ENCODE data around the gene GABRA4.

The GABRA4 gene

GRCh38 chr4:46977245-46977644 is 16.1 kb downstream of the GABRA4 start:
- DNase-seq = no peak

DNA sequence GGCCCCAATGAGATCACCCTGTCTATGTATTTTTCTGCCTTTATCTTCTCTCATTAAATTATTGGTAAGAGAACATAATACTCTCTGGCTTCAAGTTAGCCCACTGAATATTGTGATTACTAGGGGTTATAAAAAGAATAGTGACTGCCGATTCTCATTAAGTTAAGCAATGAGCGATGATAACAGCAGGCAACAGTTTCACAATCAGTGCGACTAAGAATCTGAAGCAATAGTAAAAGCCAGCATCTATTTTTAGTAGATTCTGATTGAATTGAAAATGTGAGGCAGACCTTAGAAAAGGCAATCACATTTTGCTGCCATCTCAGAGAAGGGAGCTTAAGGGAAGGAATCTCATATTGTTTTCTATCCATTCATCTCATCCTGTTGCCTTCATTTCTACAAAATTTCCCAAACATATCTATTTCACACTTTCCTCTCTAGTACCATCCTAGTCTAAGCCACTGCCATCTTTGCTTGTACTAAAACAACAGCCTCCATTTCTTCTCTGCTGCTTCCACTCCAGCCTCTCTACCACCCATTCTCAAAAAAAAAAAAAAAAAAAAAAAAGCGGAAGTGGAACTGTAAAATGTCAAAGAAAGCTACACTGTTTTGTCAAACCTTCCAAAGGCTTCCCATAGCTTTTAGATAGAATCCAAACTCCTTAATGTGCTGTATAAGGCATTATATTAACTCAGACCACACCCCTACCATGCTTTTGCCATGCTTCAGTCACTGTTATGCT is 17.4 kb downstream of the GABRA4 start:
- no peak for DNase-seq

GRCh38 chr4:46974891-46975543 is 18.4 kb downstream of the GABRA4 start:
- no peak for DNase-seq

DNA sequence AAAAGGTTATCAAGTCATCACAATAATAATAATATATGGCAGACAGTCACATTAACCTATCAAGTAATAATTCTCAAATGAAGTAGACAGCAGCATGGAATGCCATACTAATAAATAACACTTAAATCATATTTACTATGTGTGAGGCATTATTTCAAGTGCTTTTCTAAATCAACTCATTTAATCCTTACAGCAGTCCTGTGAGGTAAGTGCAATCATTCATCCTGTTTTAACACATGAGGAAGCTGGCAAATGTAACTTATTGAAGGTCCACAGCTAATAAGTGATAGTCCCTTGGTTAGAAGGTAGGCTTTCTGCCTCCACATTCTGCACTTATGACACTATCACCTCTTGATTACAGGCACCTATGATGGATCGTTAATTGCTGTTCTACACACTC is 24.5 kb downstream of the GABRA4 start:
- DNase-seq = no peak

- DNase-seq = no peak
These were observed 25.8 kb downstream of the GABRA4 start for GRCh38 chr4:46967631-46968030.

- DNase-seq = no peak
These were observed 34.5 kb downstream of the GABRA4 start for GRCh38 chr4:46958742-46959488.

DNA sequence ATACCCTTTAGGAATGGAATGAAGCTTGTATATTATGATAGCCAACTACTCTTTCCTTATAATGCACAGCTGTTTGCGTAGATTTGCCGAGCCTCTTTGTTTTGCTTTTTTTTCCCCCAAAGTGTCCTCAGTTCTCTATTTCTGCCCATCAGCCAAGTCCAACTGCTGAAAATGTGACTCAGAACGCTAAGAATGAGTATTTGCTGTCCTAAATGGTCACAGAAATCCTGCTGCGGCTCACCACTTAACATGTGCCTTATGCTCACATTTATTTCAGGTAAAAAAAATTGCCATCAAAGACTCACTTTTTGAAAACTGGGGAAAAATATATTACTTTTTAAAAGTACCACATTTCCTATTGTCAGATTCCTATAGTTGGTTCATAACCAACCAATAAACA is 36.9 kb downstream of the GABRA4 start:
- no peak for DNase-seq

DNA sequence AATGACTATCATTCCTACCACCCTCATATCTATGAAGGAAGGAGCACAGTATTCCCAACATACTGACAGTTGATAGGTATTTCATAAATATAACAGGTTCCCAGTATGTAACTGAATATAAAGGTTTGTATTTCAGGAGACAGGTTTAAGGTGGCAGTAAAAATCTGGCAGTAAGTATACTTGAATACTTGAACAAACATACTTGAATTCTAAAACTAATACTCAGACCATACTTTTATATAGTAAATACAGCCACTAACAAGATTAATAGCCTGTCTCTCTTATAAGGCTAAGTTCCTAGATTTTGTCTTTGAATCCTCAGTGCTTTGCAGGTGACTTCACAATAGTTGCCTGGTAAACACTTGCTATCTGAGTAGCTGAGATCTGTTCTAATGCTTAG is 37.8 kb downstream of the GABRA4 start:
- no peak for DNase-seq

DNA sequence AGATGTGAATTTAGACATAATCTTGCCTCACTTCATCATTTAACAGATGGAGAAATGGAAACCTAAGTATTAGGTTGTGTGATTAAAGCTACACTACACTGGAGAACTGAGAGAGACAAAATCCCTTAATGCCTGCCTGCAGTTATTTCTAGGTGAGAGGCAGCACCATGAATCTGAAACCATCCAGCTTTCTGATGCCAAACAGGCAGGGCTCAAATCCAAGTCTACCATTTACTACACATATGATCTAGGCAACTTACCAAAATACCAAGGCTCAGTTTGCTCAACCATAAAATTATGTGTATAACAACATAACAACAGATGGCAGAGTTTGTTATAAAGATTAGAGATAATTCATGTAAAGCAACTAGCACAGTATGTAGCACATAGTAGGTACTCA is 38.7 kb downstream of the GABRA4 start:
- no peak for DNase-seq

DNA sequence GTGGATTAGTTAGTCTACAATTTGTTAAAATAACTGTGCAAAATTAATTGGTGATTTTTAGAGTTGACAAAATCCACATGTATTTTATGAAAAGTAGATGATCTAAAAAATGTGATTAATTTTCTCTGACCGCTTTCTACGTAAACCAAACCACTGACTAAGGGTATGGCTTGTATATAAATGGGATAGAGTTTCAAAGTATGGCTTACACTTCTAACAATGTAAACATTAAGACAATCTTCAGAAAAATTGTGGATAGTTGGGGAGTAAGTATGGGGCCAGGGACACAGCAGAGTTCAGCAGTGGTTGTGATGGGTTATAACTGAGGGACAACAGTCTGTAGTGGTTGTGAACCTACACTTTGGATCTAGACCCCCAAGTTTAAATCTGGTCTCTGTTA is 39.8 kb downstream of the GABRA4 start:
- no peak for DNase-seq

GRCh38 chr4:46952451-46952850 is 40.9 kb downstream of the GABRA4 start:
- no peak for DNase-seq

DNA sequence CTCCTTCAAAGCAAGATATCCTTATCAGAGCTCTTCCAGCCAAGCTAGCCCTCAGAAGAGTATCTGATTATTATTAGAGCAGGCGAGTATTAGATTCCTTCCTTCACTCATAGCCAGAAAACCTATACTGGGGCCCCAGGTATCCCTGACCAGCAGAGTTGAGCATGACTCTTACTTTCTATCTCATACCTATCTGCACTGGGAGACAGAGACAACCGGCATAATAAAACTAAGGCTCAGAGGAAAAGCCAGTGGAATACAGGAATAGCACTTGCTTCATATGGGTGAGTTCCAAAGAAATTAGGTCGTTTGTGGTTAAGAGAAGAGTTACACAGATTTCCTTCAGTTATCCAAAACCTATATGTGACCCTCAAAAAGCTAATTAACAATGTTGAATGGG is 42.6 kb downstream of the GABRA4 start:
- DNase-seq = no peak

DNA sequence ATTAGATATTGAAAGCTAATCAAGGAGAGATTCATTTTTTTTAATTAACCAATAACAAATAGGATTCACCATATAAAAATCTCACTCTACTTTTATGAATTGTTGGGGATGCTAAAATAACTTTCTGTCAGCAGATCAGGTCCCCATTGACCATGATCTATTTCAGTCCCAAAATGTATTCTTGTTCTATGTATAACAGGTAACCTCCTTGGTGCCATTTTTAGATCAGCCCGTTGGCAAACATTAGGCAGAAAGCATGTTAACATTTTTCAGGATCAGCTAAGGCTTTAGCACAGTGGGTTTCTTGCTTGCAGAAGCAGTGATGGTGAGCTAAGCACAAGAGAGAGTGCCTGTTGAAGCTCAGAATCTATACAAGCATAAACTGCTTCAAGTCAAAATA is 43.6 kb downstream of the GABRA4 start:
- no peak for DNase-seq

DNA sequence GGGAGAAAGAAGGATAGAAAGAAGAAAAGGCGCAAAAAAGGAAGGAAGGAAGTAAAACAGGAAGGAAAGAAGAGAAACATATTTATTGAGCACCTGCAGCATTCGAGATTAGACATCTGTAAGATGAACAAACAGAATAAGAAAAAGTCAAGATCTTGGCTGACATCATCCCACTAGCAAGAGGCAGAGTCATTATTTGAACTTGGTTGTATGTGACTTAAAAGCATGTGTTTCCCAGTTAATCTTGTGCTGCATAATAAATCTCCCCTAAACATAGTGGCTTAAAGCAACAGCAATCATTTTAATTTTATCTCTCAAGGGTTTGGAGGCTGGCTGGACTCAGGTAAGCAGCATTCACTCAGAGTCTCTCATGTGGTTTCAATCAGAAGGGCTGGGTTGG is 45.8 kb downstream of the GABRA4 start:
- DNase-seq = no peak

DNA sequence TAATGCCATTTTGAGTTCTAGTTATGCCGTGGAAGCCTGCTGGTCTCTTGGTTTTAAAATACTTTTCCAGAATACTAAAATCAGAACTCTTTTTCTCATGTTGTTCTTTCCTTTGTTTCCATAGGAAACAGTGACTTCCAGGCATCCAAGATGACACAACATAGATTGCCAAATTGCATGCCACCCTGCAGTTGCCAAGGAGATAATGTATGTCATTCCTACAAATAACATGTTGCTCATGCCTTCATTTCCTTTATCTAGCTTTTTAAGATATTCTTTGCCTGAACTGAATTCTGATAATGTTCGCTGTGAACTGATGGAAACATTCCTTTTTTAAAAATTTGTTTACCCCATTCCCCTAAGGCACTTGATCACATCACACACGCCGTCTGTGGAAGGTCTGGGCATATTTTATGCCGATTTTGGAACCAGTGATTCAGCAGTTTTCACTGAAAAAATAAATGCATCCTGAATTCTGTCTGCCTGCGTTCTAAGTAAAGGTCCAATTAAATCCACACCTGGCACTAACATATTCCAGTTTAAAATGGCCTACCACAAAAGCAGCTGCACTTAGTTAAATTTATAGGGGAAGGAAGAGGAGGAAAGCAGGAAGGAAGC is 46.4 kb downstream of the GABRA4 start:
- DNase-seq = no peak

DNA sequence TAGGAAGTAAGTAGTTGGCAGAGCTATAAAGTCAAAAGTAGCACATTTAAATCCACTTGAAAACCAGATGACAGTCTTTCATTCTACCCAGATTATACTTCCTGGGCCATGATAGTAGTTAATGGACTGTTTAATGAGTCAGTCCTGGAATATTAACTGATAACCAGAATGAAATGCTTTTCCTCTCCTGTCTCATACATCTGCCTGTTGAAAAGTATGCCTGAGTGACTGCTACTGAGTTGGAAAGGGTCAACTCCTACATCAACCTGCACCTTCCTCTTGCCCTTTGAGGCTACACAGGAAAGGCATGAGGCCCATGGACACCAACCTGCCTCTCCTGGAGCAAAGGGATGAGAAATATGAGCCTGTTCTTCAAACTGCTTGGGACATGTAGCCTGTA is 48.3 kb downstream of the GABRA4 start:
- no peak for DNase-seq

DNA sequence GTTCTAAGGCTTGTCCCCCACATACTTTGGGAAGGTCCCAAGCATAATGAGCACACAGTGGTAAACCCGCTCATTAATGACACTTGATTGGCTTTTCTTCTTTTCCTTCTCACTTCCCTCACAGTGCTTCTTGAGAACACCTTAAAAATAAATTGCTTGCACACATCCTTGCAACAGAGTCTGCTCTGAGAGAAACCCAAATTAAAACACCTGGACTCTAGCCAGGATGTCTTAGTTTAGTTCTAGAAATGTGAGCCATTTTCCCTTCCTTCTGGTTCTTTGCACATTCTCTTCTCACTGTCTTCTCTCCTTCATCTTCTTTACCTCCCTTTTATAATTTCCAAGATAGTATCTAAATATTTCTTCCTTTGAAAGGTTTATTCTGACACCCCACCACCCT is 49.0 kb downstream of the GABRA4 start:
- DNase-seq = no peak

GRCh38 chr4:46937493-46937892 is 55.9 kb downstream of the GABRA4 start:
- no peak for DNase-seq

GRCh38 chr4:46934726-46935125 is 58.7 kb downstream of the GABRA4 start:
- no peak for DNase-seq

DNA sequence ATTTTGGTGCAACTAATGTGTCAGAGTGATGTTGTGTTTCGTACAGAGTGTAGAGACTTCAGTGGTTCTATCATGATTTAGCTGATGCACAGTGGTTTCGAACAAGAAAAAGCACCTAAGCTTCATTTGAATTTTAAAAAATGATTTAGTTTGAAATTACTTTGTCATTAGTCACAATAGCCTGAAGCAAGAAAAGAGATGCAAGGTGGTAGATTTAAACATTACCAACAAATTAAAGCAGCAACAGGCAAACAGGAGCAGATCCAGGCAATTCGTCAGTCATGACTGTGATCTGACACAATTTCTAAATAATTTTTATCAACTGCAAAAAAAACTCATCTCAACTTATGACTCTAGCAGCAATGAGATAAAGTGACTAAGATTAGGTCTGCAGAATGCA is 59.7 kb downstream of the GABRA4 start:
- no peak for DNase-seq

DNA sequence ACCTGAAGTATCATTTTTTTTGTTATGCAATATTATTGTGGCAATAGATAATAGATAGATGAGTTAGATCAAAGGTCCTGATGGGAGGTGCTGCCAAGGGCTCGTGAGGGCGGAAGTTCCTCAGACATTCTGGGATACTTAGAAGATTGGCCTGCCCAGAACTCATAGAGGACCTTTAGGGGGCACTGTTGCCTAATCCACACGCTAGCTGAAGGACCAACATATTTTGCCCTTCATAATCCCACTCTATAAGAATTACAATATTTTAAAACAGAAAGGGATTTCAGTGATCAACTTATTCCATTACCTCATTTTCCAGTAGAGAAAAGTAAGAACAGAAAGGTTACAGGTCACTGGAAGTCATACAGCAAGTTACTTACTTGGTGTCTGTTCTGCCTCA is 61.4 kb downstream of the GABRA4 start:
- DNase-seq = no peak

DNA sequence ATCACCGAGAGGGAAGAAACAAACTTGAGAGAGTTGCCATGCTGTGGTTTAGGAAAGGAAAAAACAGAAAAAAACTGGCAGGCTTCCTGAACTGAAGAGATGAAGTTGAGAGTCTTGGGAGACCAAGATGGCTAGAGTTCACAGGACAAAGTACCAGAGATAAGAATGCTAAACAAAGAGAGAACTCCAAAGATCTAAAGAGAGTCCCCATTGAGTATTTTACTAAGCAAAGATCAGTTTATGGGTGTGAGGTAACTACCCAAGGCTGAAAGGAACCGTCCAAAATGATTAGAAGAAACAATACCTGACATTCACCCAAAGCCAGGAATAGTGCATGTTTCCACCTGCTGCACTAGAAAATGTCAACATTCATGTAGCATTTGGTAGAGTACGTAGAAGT is 62.5 kb downstream of the GABRA4 start:
- DNase-seq = no peak

GRCh38 chr4:46927201-46927600 is 66.2 kb downstream of the GABRA4 start:
- no peak for DNase-seq
